Natural killer cell (primary cell): ENCODE results near the gene TMEM223. TPM values are rescaled to one million over a fixed set of nuclear protein-coding genes. Genes with fewer than 3 reads are reported as not detected.
A peak's percentile ranks its signal among the peaks of the same experiment; 100 is the strongest.

Experiments
- ATAC-seq, 3 donors: fragments of 150-1000 bp in 2 of 3; fragments of 200-7000 bp in 1 of 3; cut with Tn5 transposase; 1 replicate in 1 of 3; 2 replicates in 2 of 3; pipeline ENCODE4 v1.10.0; 2021; ENCODE audit warnings: mild to moderate bottlenecking in 2 of 3, moderate library complexity in 2 of 3
- DNase-seq, 2 donors: peaks; one replicate each; pipeline versions ENCODE4 v3.0.0 to v3.0.0-alpha.2; 2013 to 2021; ENCODE audit warnings: mixed read lengths in 1 of 2
- H3K27ac ChIP-seq: one replicate; pipeline ENCODE4 v1.5.1; 2013; ENCODE audit warnings: mild to moderate bottlenecking, low read length
- H3K27me3 ChIP-seq: one replicate; pipeline ENCODE4 v1.6.1; 2013; ENCODE audit warnings: low read length; ENCODE audit not compliant: control insufficient read depth, insufficient read depth
- H3K36me3 ChIP-seq: one replicate; pipeline ENCODE4 v1.6.1; 2013; ENCODE audit warnings: low read length; ENCODE audit not compliant: control insufficient read depth, insufficient read depth
- H3K4me1 ChIP-seq: one replicate; pipeline ENCODE4 v1.6.1; 2013; ENCODE audit warnings: low read length; ENCODE audit not compliant: control insufficient read depth, insufficient read depth
- H3K4me3 ChIP-seq: one replicate; pipeline ENCODE4 v1.5.1; 2013; ENCODE audit warnings: low read length
- H3K9me3 ChIP-seq: one replicate; pipeline ENCODE4 v1.6.1; 2013; ENCODE audit warnings: low read length; ENCODE audit not compliant: control insufficient read depth, insufficient read depth
- H3K27ac Mint-ChIP-seq, 2 donors: one replicate each; pipeline ENCODE4 v1.8.0; 2022; ENCODE audit warnings: mild to moderate bottlenecking in 2 of 2, mixed read lengths in 2 of 2, moderate library complexity in 1 of 2
- H3K27me3 Mint-ChIP-seq, 2 donors: one replicate each; pipeline ENCODE4 v1.8.0; 2022; ENCODE audit warnings: low read depth in 2 of 2, mixed read lengths in 2 of 2
- H3K36me3 Mint-ChIP-seq: one replicate; pipeline ENCODE4 v1.8.0; 2022; ENCODE audit warnings: mixed read lengths
- H3K4me1 Mint-ChIP-seq, 2 donors: one replicate each; pipeline ENCODE4 v1.8.0; 2022; ENCODE audit warnings: mixed read lengths in 2 of 2
- H3K4me3 Mint-ChIP-seq: one replicate; pipeline ENCODE4 v1.8.0; 2022; ENCODE audit warnings: mild to moderate bottlenecking, moderate library complexity, mixed read lengths
- H3K9me3 Mint-ChIP-seq, 2 donors: one replicate each; pipeline ENCODE4 v1.8.0; 2022; ENCODE audit warnings: mixed read lengths in 2 of 2
- WGBS: methylation state at CpG from one replicate; pipeline ENCODE4 v1.1.7; 2013; ENCODE audit warnings: missing lambda C conversion rate; ENCODE audit not compliant: insufficient coverage; 5-methylcytosine and 5-hydroxymethylcytosine counted together
- intact Hi-C: fragments of 100-400 bp; cut with micrococcal nuclease; formaldehyde crosslinking; loops from one replicate; pipeline ENCODE4 v1.14.2; 2022
- total RNA-seq, 4 donors: library from RNA; stranded (reverse); fragments of 120-200 nt in 1 of 4; gene quantifications; one replicate each; pipeline versions ENCODE4 v1.2.3 to v1.2.4, GENCODE V29; 2013 to 2022
- TF ChIP-seq, protein P1 (sequence below): fragments of 200-600 bp; IDR thresholded peaks from one replicate; pipeline ENCODE4 v1.8.0; 2022; ENCODE audit warnings: antibody characterized with exemption

The TMEM223 gene
- total RNA-seq, 3 donors from 2014 or later (not counting 1 experiment from before 2014, with no cell fraction given) = 4.8 to 10.0 (median 5.0) TPM

DNA sequence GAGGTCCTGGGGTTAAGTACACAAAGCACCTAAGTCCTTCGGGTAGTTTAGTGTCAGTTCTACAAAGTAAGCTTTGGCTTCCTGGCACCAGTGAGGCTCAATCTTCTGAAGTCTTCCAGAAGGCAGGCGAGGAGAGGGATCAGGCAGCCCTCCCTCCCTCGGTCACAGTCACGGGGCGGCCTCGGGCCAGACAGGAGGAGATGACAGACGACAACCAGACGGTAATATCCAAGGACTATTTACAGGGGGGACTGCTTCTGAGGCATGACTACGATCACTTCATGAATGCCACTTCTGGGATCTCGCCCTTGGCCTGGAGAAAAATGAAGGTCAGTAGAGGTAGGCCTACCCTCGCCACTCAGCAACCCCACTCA lies 383 bp upstream of the TMEM223 start:
- Mint-ChIP-seq H3K4me1 (peaks cover 34 to 44% of the 10 kb centered on the region in 2 donors), H3K4me3 (peak overlapping the region; percentile 89), H3K36me3 (peaks cover 9% of the 10 kb centered on the region), H3K27me3 (no peaks in the 10 kb centered on the region), H3K27ac (peak overlapping the region; percentile 86 to 94), H3K9me3 (no peaks in the 10 kb centered on the region)
- no peaks in the 10 kb centered on the region for H3K27me3 ChIP-seq
- 26% methylated on average over 10 of the region's 11 CpGs for WGBS
- TF ChIP-seq, protein P1, sequence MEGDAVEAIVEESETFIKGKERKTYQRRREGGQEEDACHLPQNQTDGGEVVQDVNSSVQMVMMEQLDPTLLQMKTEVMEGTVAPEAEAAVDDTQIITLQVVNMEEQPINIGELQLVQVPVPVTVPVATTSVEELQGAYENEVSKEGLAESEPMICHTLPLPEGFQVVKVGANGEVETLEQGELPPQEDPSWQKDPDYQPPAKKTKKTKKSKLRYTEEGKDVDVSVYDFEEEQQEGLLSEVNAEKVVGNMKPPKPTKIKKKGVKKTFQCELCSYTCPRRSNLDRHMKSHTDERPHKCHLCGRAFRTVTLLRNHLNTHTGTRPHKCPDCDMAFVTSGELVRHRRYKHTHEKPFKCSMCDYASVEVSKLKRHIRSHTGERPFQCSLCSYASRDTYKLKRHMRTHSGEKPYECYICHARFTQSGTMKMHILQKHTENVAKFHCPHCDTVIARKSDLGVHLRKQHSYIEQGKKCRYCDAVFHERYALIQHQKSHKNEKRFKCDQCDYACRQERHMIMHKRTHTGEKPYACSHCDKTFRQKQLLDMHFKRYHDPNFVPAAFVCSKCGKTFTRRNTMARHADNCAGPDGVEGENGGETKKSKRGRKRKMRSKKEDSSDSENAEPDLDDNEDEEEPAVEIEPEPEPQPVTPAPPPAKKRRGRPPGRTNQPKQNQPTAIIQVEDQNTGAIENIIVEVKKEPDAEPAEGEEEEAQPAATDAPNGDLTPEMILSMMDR = no peak
- H3K36me3 ChIP-seq = peaks cover 57% of the 10 kb centered on the region
- peak overlapping the region; percentile 65 for H3K27ac ChIP-seq
- H3K4me3 ChIP-seq = no peak overlapping the region
- intact Hi-C loops = loop anchor here (1.0 kb wide), 1 partner anchor 13 kb away; the partner anchor contains the start of gene NXF1
- no peak for DNase-seq
- peaks cover 41% of the 10 kb centered on the region for H3K4me1 ChIP-seq
- ATAC-seq = no peak
- no peaks in the 10 kb centered on the region for H3K9me3 ChIP-seq

DNA sequence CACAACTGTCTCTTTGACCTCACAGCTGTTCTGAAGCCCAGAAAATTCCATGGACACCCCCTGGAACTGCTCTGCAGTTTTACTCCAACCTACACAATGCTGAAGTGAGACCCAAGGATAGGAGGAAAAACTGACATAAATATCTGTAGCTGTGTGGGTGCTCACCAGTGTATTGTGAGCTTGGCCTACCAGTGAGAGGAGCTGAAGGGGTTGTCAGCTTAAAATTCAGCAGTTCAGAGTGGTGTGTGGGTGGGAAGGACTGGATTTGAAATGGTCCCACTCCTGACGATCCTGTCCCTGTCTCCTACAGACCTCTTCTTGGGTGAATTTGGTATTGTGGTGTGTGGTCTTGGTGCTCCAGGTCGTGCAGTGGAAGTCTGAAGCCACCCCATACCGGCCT lies 2.2 kb downstream of the TMEM223 start:
- Histone ChIP-seq H3K27me3 (no peaks in the 10 kb centered on the region), H3K27ac (no peak overlapping the region), H3K9me3 (no peaks in the 10 kb centered on the region), H3K4me1 (peaks cover 48% of the 10 kb centered on the region), H3K4me3 (no peak overlapping the region), H3K36me3 (peaks cover 32% of the 10 kb centered on the region)
- no peak for ATAC-seq
- TF ChIP-seq, protein P1 = no peak
- Mint-ChIP-seq H3K9me3 (no peaks in the 10 kb centered on the region), H3K27me3 (no peaks in the 10 kb centered on the region), H3K4me1 (peaks cover 42 to 50% of the 10 kb centered on the region in 2 donors), H3K36me3 (peaks cover 6% of the 10 kb centered on the region), H3K27ac (peak overlapping the region; percentile 86 to 94), H3K4me3 (peak overlapping the region; percentile 75)
- no peak for DNase-seq
- intact Hi-C loops = no loop called here
- WGBS = 86% methylated on average over 3 of the region's 3 CpGs

DNA sequence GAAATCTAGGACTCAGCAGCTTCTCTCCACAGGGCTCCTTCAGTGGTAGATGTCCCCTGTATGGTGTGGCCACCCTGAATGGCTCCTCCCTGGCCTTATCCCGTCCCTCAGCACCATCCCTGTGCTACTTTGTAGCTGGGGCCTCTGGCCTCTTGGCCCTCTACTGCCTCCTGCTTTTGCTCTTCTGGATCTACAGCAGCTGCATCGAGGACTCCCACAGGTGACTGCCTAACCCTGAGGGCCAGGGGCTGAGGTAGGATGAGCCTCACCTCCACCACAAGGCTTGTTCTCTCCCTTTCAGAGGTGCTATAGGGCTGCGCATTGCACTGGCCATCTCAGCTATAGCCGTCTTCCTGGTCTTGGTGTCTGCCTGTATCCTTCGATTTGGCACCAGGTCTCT lies 2.8 kb downstream of the TMEM223 start:
- H3K4me3 Mint-ChIP-seq = peak overlapping the region; percentile 75
- H3K27ac ChIP-seq = no peak overlapping the region
- no peaks in the 10 kb centered on the region for H3K9me3 ChIP-seq
- WGBS = 85% methylated on average over 5 of the region's 5 CpGs
- no peaks in the 10 kb centered on the region for H3K9me3 Mint-ChIP-seq
- H3K27me3 Mint-ChIP-seq = no peaks in the 10 kb centered on the region
- H3K4me3 ChIP-seq = no peak overlapping the region
- H3K27ac Mint-ChIP-seq = peak overlapping the region; percentile 86 to 94
- ATAC-seq (no peak), DNase-seq (no peak)
- H3K4me1 ChIP-seq = peaks cover 48% of the 10 kb centered on the region
- H3K27me3 ChIP-seq = no peaks in the 10 kb centered on the region
- H3K36me3 ChIP-seq = peaks cover 26% of the 10 kb centered on the region
- intact Hi-C loops = no loop called here
- H3K4me1 Mint-ChIP-seq = peaks cover 37 to 50% of the 10 kb centered on the region in 2 donors
- TF ChIP-seq, protein P1 = no peak
- peaks cover under 1% of the 10 kb centered on the region for H3K36me3 Mint-ChIP-seq
